NCI-H446 treated with DMSO at 0.1 percent for 48 hours (cell line): ENCODE results near the gene LDB3.

Experiments
- DNase-seq: peaks from one replicate; lab custom pipeline; 2025; lab: John Stamatoyannopoulos, UW

The LDB3 gene

DNA sequence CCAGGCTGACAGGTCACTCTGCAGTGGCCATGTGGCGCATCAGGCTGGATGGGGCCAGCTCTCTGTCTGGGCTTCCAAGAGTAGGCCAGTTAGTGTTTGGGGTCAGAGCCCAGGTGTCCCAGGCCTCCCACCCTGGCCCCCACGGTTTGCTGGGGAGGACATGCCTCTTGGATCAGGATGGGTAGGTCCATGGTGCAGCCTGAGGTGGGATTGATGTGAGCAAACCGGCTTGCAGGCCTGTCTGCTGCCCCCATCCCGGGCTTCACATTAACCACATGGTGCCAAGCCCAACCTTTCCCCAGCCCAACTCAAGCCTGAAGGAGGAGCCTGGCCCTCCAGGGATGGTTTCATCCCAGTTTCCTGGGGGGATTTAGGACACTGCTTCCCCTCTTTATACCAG lies 39.2 kb downstream of the LDB3 start:
- DNase-seq, result no peak

- no peak for DNase-seq
These were observed 39.9 kb downstream of the LDB3 start for GRCh38 chr10:86708068-86708782.

DNA sequence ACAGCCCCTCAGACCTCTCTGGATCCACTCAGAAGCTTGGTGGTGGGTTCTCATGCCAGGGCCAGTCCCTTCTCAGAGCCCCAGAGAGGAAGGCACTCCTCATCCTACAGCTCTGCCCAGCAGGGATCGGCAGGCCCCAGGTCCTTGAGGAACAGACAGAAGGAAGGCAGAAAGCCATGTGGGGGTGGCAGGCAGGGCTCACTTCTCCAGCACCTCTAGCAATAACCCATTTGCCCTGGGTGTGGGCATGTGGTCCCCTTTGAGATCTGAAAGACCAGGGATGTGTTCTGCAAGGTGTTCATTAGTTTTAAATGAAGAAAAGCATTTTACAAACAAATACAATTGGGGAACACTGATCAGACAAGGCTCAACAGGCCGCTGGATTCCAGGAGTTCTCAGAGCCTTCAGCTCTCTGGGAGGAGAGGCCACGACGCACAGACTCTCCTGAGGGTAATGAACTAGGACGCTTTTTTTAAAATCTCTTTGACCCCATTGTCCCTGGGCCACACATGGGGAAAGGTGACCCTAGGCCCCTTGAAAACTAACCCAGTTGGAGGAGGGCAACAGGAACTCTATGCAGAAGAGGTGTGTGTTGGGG lies 40.6 kb downstream of the LDB3 start:
- no peak for DNase-seq

DNA sequence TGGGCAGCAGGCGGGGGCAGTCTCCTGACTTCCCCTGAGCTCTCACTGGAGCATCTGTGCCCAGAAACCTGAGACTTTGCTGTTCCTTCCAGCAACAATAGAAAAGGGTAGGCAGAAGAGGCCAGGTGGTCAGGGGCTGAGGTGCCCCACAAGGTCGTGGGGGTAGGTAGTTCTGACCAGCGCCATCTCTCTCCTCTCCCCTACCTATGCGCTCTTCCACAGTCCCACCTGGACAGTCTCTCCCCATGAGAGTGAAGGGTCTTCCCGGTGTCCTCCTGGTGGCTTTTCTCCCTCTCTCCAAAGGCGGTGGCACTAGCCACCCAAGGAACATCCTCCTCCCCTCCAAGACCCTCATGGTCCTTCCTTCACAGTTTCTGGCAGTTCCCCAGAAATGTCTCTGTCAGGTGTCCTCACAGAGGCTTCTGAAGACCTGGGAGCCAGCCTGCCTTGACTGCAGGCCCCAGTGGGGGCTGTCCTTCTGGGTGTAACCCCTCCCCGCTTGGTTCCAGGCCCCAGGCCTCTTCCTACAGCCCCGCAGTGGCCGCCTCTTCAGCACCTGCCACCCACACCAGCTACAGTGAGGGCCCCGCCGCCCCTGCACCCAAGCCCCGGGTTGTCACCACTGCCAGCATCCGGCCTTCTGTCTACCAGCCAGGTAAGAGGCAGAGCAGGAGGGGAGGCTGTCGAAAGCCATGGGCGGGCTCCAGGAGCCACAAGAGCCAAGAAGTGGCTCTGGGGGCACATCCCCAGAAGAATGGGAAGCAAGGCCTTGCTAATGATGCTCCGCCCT lies 41.3 kb downstream of the LDB3 start:
- no peak for DNase-seq

DNA sequence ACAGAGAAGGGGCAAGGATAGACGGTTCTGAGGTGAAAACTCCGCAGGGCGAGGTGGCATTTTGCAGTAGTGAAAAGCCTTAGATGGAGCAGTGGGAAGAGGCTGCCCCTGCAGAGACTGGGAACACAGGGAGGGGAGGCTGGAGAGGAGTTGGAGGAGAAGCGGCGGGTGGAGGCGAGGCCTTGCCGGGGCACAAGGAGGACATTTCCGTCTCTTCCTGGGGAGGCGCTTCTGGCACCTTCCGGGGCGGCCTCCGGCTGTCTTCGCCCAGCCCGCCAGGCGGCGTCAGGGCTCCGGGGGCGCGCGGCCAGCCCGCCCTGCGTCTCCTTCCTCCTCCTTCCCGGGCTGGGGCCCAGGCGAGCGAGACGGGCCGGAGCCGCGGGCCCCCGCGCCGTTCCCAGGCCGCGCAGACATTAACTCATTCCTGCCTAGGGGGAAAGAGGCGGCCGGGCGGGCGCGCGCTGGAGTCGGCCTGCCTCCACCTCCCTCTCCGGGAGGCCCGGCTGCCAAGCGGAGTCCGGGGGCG lies 42.7 kb downstream of the LDB3 start:
- no peak for DNase-seq

DNA sequence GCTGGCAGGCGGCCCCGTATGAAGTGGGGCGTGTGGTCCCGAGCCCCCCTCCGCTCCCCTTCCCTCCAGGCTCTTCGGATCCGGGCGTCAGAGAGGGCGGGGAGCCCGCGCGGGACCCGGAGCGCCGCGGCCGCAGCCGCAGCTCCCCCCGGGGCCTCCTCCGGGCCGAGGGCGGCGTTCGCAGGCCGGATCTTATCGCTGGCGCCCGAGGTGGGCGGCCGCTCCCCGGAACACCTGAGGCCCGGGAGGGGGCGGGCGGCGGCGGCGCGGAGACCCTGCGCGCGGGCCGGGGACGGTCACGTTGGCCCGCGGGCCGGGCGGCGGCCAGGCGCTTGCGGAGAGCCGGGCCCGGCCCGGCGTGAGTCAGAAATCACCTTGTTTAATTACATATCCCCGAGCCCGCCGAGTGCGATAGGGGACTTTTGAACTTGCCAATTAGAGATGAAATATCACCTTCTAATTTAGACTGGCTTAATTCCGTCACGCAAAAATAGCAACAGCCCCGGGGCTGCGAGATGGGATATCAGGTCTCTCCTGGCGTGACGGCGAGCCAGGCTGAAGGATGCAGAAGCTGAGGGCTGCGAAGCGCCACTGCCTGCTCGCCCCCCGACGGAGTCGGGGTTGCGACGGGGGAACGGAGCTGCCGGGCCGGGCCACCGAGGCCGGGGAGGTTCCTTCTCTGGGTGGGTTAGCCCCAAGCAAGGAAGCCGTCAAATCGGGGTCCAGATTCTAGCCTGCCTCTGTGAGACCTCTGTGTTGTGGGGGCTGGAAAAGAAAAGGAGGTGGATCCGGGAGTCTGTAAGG lies 43.4 kb downstream of the LDB3 start:
- no peak for DNase-seq

- DNase-seq, result no peak
These were observed 44.0 kb downstream of the LDB3 start for GRCh38 chr10:86712317-86712707.

DNA sequence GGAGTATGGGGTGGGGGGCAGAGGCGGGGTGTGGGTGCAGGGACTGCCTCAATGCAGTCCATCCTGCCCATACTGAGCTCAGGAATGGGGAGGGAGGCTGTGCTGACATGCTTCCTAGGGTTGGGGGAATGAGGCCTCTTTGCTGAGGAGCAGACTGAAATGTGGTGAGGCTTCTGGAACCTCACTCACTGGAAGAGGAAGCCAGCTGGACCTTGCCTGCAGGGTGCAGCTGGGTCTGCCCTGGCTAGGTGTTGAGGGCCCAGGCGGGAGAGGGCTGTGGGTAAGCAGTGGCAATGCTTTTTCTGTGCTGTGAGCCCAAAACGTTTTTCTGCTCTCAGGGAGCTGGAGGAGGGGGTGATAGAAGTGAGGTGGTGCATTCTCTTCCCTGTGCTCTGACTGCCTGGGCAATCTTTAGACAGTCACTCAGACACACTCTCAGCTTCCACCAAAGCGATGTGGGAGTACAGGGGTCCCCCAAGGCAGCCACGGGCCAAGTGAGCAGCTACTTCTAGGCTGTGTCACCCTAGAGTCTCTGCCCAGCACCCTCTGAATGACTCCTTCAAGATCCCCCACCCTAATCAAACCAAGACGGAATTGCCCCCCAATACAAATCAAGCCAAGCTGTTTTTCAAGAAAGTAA lies 47.0 kb downstream of the LDB3 start:
- DNase-seq, result no peak

GRCh38 chr10:86715836-86716235 lies 47.5 kb downstream of the LDB3 start:
- no peak for DNase-seq

DNA sequence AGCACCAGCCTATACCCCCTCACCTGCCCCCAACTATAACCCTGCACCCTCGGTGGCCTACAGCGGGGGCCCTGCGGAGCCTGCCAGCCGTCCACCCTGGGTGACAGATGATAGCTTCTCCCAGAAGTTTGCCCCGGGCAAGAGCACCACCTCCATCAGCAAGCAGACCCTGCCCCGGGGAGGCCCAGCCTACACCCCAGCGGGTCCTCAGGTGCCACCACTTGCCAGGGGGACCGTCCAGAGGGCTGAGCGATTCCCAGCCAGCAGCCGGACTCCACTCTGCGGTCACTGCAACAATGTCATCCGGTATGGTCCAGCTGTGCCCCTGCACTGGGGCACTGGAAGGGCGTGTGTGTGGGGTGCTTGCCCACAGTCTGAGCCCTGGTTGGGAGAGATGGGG lies 48.2 kb downstream of the LDB3 start:
- DNase-seq, result no peak

DNA sequence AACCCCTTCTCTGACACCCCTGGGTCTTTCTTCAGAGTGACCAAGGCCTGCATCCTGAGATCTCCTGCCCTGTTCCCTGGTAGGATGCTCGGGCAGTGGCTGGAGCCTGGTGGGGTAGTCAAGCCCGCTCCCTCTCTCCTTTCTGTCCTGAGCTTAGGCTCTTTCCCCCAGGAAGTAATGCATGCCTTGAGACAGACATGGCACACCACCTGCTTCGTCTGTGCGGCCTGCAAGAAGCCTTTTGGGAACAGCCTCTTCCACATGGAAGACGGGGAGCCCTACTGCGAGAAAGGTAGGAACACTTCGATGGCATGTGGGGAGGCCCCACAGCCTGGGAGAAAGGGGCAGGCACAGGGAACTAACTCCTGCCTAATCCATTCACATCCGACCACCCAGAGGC lies 50.2 kb downstream of the LDB3 start:
- DNase-seq, result no peak

- no peak for DNase-seq
These were observed 52.9 kb downstream of the LDB3 start for GRCh38 chr10:86721232-86721631.

- DNase-seq, result no peak
These were observed 54.7 kb downstream of the LDB3 start for GRCh38 chr10:86723009-86723408.

GRCh38 chr10:86724445-86724844 lies 56.1 kb downstream of the LDB3 start:
- DNase-seq, result no peak

DNA sequence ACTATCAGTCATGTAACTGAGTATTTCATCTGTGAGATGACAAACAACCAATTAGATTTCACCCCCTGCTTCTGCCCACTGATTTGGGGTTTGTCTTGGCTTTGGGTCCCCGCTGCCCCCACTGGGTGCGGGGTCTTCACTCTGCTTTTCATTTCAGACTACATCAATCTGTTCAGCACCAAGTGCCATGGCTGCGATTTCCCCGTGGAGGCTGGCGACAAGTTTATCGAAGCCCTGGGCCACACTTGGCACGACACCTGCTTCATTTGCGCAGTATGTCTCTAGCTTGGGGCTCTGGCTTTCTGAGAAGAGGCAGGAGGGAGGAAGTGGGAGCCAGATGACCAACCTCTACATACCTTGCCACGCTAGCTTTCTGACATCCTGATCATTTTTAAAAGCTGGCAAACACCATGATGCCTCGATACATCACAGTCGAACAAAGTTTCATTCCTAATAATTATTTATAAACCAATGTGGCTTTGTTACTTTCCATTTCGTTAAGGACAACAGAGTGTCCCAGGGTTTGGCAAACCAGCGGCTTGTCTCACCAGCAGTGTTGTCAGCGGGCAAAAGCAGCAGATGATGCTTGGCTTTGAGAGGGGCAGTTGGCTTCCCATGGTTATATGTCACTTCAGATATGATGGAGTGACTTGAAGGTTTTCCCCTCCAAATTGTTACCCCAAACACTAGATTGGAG lies 57.8 kb downstream of the LDB3 start:
- DNase-seq, result no peak

GRCh38 chr10:86726677-86726999 lies 58.3 kb downstream of the LDB3 start:
- DNase-seq, result no peak

- DNase-seq, result no peak
These were observed 59.2 kb downstream of the LDB3 start for GRCh38 chr10:86727470-86727869.

- no peak for DNase-seq
These were observed 59.7 kb downstream of the LDB3 start for GRCh38 chr10:86728056-86728455.

DNA sequence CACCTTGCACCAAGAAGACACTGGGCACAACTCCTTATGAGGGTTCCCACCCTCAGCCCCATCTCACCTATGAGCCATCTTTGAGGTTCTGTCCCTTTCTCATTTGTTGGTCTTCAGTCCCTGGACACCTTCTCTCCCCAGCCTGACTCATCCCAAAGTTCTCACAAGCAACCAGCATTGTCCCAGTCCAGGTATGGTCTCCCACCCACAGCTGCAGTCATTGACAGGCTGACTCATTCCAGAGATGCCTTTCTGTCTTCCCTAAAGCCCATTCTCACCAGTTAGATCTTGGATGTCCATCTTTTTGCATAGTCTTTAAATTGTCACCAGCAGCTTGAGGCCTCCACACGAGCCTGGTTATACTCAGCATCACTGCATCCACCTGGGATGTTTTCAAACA lies 61.4 kb downstream of the LDB3 start:
- DNase-seq, result no peak

DNA sequence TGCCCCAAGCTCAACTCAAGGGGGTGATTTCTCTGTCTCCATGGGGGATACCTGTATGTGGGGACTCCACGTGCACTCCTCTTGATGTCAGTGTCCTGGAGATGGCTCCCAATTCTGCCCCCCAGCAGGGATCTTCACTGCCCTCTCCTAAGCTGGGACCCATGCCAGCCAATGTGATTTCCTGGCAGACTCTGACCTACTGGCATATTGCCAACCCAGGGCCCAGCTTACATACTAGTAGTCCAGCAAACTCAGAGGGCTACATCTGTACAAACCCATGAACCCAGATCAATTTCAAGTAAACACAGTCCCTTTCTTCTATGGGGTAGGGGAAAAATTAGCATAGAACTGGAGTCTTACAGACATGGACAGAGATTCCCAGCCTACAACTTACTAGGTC lies 61.9 kb downstream of the LDB3 start:
- DNase-seq, result no peak

GRCh38 chr10:86732771-86733170 lies 64.5 kb downstream of the LDB3 start:
- DNase-seq, result no peak
